ENCODE results near the gene NUP205. TPM values are rescaled to one million over a fixed set of nuclear protein-coding genes. Genes with fewer than 3 reads are reported as not detected.

NUP205 gene
- total RNA-seq, 2 experiments from 2014 or later, result 50.6 to 54.7 TPM

GRCh38 chr7:135658564-135658963 lies 100.8 kb downstream of the NUP205 start:
- intact Hi-C loops (cut with DNase I, micrococcal nuclease), result loop anchor here in 1 of 2 experiments (10.0 kb wide), 1 partner anchor 1534 kb away; the partner anchor contains the start of gene LRGUK
- CTCF ChIA-PET, result interaction anchor here (0.7 to 1.7 kb wide), 2 partner anchors 13 to 470 kb away, joined by 3 to 6 read pairs; no protein-coding TSS in a partner anchor
- H3K36me3 ChIP-seq (ENCODE audit: insufficient read depth, low read length), result no peaks in the 10 kb centered on the region

GRCh38 chr7:135659159-135659846 lies 101.6 kb downstream of the NUP205 start:
- Histone ChIP-seq H3K4me1 (ENCODE audit: insufficient read depth, low read length) (peaks cover 23% of the 10 kb centered on the region), H3K36me3 (ENCODE audit: insufficient read depth, low read length) (no peaks in the 10 kb centered on the region), H3K27ac (ENCODE audit: low read depth in 1 of 2, low read length in 2 of 2) (no peak overlapping the region), H3K27me3 (ENCODE audit: control insufficient read depth in 1 of 2, insufficient read depth in 2 of 2, low read length in 2 of 2) (no peaks in the 10 kb centered on the region), H3K9me3 (ENCODE audit: control insufficient read depth in 1 of 2, insufficient read depth in 1 of 2, low read length in 2 of 2) (no peaks in the 10 kb centered on the region), H3K4me3 (ENCODE audit: low read length) (no peak overlapping the region)
- TF ChIP-seq CTCF (IDR thresholded peaks at IDR 0.05), result no peak
- no peak overlapping the region for H3K4me3 Mint-ChIP-seq
- ATAC-seq (ENCODE audit: poor library complexity), result no peak
- H3K27ac Mint-ChIP-seq, result no peak overlapping the region
- H3K36me3 Mint-ChIP-seq (ENCODE audit: low read depth), result peaks cover 5% of the 10 kb centered on the region
- ChIA-PET POLR2A (no interaction called here), CTCF (interaction anchor here (0.6 to 1.7 kb wide), 2 partner anchors 14 to 170 kb away, joined by 3 to 6 read pairs; no protein-coding TSS in a partner anchor)
- DNase-seq, result no peak
- H3K27me3 Mint-ChIP-seq, result no peaks in the 10 kb centered on the region
- no peaks in the 10 kb centered on the region for H3K9me3 Mint-ChIP-seq
- peaks cover 24% of the 10 kb centered on the region for H3K4me1 Mint-ChIP-seq (ENCODE audit: low read depth)
- intact Hi-C loops (cut with DNase I, micrococcal nuclease), result loop anchor here in 1 of 2 experiments (10.0 kb wide), 1 partner anchor 1535 kb away; the partner anchor contains the start of gene LRGUK

More at GRCh38 chr7:135658564-135658963, 100.8 kb downstream of the NUP205 start:
- ATAC-seq (ENCODE audit: poor library complexity), result no peak
- Histone ChIP-seq H3K4me1 (ENCODE audit: insufficient read depth, low read length) (peaks cover 19% of the 10 kb centered on the region), H3K4me3 (ENCODE audit: low read length) (no peak overlapping the region), H3K9me3 (ENCODE audit: control insufficient read depth in 1 of 2, insufficient read depth in 1 of 2, low read length in 2 of 2) (no peaks in the 10 kb centered on the region), H3K27me3 (ENCODE audit: control insufficient read depth in 1 of 2, insufficient read depth in 2 of 2, low read length in 2 of 2) (no peaks in the 10 kb centered on the region), H3K27ac (ENCODE audit: low read depth in 1 of 2, low read length in 2 of 2) (no peak overlapping the region)
- H3K9me3 Mint-ChIP-seq, result no peaks in the 10 kb centered on the region
- no peak overlapping the region for H3K4me3 Mint-ChIP-seq
- H3K27ac Mint-ChIP-seq, result no peak overlapping the region
- peaks cover 17% of the 10 kb centered on the region for H3K4me1 Mint-ChIP-seq (ENCODE audit: low read depth)
- POLR2A ChIA-PET, result no interaction called here
- no peak for DNase-seq
- peaks cover 5% of the 10 kb centered on the region for H3K36me3 Mint-ChIP-seq (ENCODE audit: low read depth)
- TF ChIP-seq CTCF (IDR thresholded peaks at IDR 0.05), result no peak
- no peaks in the 10 kb centered on the region for H3K27me3 Mint-ChIP-seq

GRCh38 chr7:135661311-135662122 lies 103.8 kb downstream of the NUP205 start:
- Mint-ChIP-seq H3K4me1 (ENCODE audit: low read depth) (peaks cover 44% of the 10 kb centered on the region), H3K27me3 (no peaks in the 10 kb centered on the region), H3K36me3 (ENCODE audit: low read depth) (peaks cover 10% of the 10 kb centered on the region), H3K9me3 (no peaks in the 10 kb centered on the region), H3K4me3 (peak overlapping the region; percentile 93), H3K27ac (peak overlapping the region; percentile 81)
- intact Hi-C loops (cut with DNase I, micrococcal nuclease), result loop anchor here (1.0 to 10.0 kb wide), 9 partner anchors 103 to 1344 kb away; partner anchors contain the start of genes MTPN (in 2 of the 2), BPGM (in 1 of the 2), CNOT4 (in 1 of the 2) and SLC35B4 (in 1 of the 2)
- peak overlapping the region; percentile 89 for H3K4me3 ChIP-seq (ENCODE audit: low read length)
- POLR2A ChIA-PET, result interaction anchor here (0.9 to 1.2 kb wide), 4 partner anchors 10 to 15 kb away, joined by 3 to 5 read pairs (median 4); no protein-coding TSS in a partner anchor
- no peaks in the 10 kb centered on the region for H3K9me3 ChIP-seq (ENCODE audit: control insufficient read depth in 1 of 2, insufficient read depth in 1 of 2, low read length in 2 of 2)
- peak in 1 of 14 experiments; percentile 16 for DNase-seq
- peak overlapping the region in 1 of 2 donors; percentile 53 for H3K27ac ChIP-seq (ENCODE audit: low read depth in 1 of 2, low read length in 2 of 2)
- no peak for TF ChIP-seq CTCF (IDR thresholded peaks at IDR 0.05)
- peak; percentile 36 for ATAC-seq (ENCODE audit: poor library complexity)
- H3K27me3 ChIP-seq (ENCODE audit: control insufficient read depth in 1 of 2, insufficient read depth in 2 of 2, low read length in 2 of 2), result no peaks in the 10 kb centered on the region
- H3K36me3 ChIP-seq (ENCODE audit: insufficient read depth, low read length), result no peaks in the 10 kb centered on the region
- CTCF ChIA-PET, result interaction anchor here (0.9 to 3.2 kb wide), 4 partner anchors 10 to 1345 kb away, joined by 3 to 16 read pairs (median 8); partner anchors contain the start of gene SLC35B4
- H3K4me1 ChIP-seq (ENCODE audit: insufficient read depth, low read length), result peaks cover 23% of the 10 kb centered on the region
